ENCODE measurements around the gene BAIAP2. TPM values are rescaled to one million over a fixed set of nuclear protein-coding genes. Genes with fewer than 3 reads are reported as not detected.

The BAIAP2 gene
- total and polyA plus RNA-seq, 2 of the 13 experiments (the other 11 are each of a cell fraction or from before 2014, with no cell fraction given), result 22.5 to 24.0 TPM

- peak; percentile 77 for TF ChIP-seq ZNF142 (CRISPR knock-in tag; IDR thresholded peaks at IDR 0.05)
- peak; percentile 29; the same call in 1 of the 2 replicates for TF ChIP-seq RELA (CRISPR knock-in tag; IDR thresholded peaks at IDR 0.05)
- TF ChIP-seq NAIF1 (CRISPR knock-in tag; IDR thresholded peaks at IDR 0.05; ENCODE audit: borderline replicate concordance), result no peak
- TF ChIP-seq, protein P1, sequence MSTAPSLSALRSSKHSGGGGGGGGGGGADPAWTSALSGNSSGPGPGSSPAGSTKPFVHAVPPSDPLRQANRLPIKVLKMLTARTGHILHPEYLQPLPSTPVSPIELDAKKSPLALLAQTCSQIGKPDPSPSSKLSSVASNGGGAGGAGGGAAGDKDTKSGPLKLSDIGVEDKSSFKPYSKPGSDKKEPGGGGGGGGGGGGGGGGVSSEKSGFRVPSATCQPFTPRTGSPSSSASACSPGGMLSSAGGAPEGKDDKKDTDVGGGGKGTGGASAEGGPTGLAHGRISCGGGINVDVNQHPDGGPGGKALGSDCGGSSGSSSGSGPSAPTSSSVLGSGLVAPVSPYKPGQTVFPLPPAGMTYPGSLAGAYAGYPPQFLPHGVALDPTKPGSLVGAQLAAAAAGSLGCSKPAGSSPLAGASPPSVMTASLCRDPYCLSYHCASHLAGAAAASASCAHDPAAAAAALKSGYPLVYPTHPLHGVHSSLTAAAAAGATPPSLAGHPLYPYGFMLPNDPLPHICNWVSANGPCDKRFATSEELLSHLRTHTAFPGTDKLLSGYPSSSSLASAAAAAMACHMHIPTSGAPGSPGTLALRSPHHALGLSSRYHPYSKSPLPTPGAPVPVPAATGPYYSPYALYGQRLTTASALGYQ (CRISPR knock-in tag; IDR thresholded peaks at IDR 0.05), result no peak
- TF ChIP-seq ELF3 (CRISPR knock-in tag; IDR thresholded peaks at IDR 0.05), result peak; percentile 70; the same call in 1 of the 2 replicates
- TF ChIP-seq SP140L (CRISPR knock-in tag; IDR thresholded peaks at IDR 0.05; ENCODE audit: borderline replicate concordance), result no peak
- TF ChIP-seq KMT2A (CRISPR knock-in tag; IDR thresholded peaks at IDR 0.05), result peak; percentile 63; the same call in 1 of the 2 replicates
- no peak for TF ChIP-seq NFATC3 (CRISPR knock-in tag; IDR thresholded peaks at IDR 0.05)
- no peak for TF ChIP-seq ZNF44 (CRISPR knock-in tag; IDR thresholded peaks at IDR 0.05)
- no peak for TF ChIP-seq GTF3A (CRISPR knock-in tag; conservative IDR thresholded peaks at IDR 0.05)
- TF ChIP-seq, protein P2, sequence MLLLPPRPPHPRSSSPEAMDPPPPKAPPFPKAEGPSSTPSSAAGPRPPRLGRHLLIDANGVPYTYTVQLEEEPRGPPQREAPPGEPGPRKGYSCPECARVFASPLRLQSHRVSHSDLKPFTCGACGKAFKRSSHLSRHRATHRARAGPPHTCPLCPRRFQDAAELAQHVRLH (CRISPR knock-in tag; IDR thresholded peaks at IDR 0.05; ENCODE audit: borderline replicate concordance, low read depth), result peak; percentile 93; the same call in 1 of the 2 replicates
- TF ChIP-seq ISL2 (CRISPR knock-in tag; IDR thresholded peaks at IDR 0.05), result no peak
- TF ChIP-seq ATF7 (IDR thresholded peaks at IDR 0.05), result no peak
- TF ChIP-seq ATF7 (CRISPR knock-in tag; IDR thresholded peaks at IDR 0.05), result no peak
- no peak for TF ChIP-seq IRX3 (CRISPR knock-in tag; IDR thresholded peaks at IDR 0.05; ENCODE audit: borderline replicate concordance, low read depth)
- 0 out of 2 replicates have a peak, but pooled peaks have one; percentile 49 for TF ChIP-seq MTA1 (CRISPR knock-in tag; IDR thresholded peaks at IDR 0.05; ENCODE audit: borderline replicate concordance)
- TF ChIP-seq ZNF570 (CRISPR knock-in tag; IDR thresholded peaks at IDR 0.05; ENCODE audit: borderline replicate concordance), result no peak
- TF ChIP-seq EHMT2 (IDR thresholded peaks at IDR 0.05; ENCODE audit: borderline replicate concordance, low read depth, low read length), result no peak
Observed at GRCh38 chr17:81043725-81044427, 8.9 kb downstream of the BAIAP2 start (continued).
